HEK293 (cell line): ENCODE results near the gene ACSS1.

ENCODE experiments used
- CTCF ChIP-seq: fragments of 450-650 bp; formaldehyde crosslinking; IDR thresholded peaks from 2 replicates; pipeline ENCODE4 v1.5.1; 2016; ENCODE audit warnings: missing biosample characterization, missing genetic modification characterization
- IKZF3 ChIP-seq: fragments of 450-650 bp; IDR thresholded peaks from 2 replicates; pipeline ENCODE4 v1.5.0; 2018; ENCODE audit warnings: missing biosample characterization, mild to moderate bottlenecking, missing genetic modification characterization, moderate library complexity
- KLF9 ChIP-seq: fragments of 450-650 bp; formaldehyde crosslinking; IDR thresholded peaks from 2 replicates; pipeline ENCODE4 v1.5.1; 2016; ENCODE audit warnings: missing biosample characterization, missing genetic modification characterization, low read depth
- ZNF211 ChIP-seq: fragments of 450-650 bp; formaldehyde crosslinking; IDR thresholded peaks from 2 replicates; pipeline ENCODE4 v1.5.1; 2016; ENCODE audit warnings: low read depth, missing biosample characterization, missing genetic modification characterization
- ZNF324 ChIP-seq: fragments of 450-650 bp; formaldehyde crosslinking; IDR thresholded peaks from 2 replicates; pipeline ENCODE4 v1.5.1; 2016; ENCODE audit warnings: missing biosample characterization, missing genetic modification characterization
- ZNF549 ChIP-seq: fragments of 450-650 bp; IDR thresholded peaks from 2 replicates; pipeline ENCODE4 v1.5.1; 2018; ENCODE audit warnings: missing biosample characterization, missing genetic modification characterization, mild to moderate bottlenecking, inconsistent platforms, moderate library complexity
- ZNF600 ChIP-seq: fragments of 450-650 bp; formaldehyde crosslinking; IDR thresholded peaks from 2 replicates; pipeline ENCODE4 v1.5.1; 2016; ENCODE audit warnings: missing biosample characterization, missing genetic modification characterization
- ZNF629 ChIP-seq: fragments of 450-650 bp; formaldehyde crosslinking; IDR thresholded peaks from 2 replicates; pipeline ENCODE4 v1.5.1; 2017; ENCODE audit warnings: missing biosample characterization, missing genetic modification characterization
- ZNF76 ChIP-seq: fragments of 450-650 bp; formaldehyde crosslinking; IDR thresholded peaks from 2 replicates; pipeline ENCODE4; 2016; ENCODE audit warnings: low read depth, missing biosample characterization, missing genetic modification characterization, borderline replicate concordance
- ZNF777 ChIP-seq: fragments of 450-650 bp; formaldehyde crosslinking; IDR thresholded peaks from 2 replicates; pipeline ENCODE4 v1.5.1; 2017; ENCODE audit warnings: missing biosample characterization, missing genetic modification characterization, borderline replicate concordance
- ZNF792 ChIP-seq: fragments of 450-650 bp; formaldehyde crosslinking; IDR thresholded peaks from 2 replicates; pipeline ENCODE4 v1.5.1; 2016; ENCODE audit warnings: missing biosample characterization, missing genetic modification characterization
- ZSCAN5A ChIP-seq: fragments of 450-650 bp; formaldehyde crosslinking; IDR thresholded peaks from 2 replicates; pipeline ENCODE4 v1.5.1; 2016; ENCODE audit warnings: missing biosample characterization, missing genetic modification characterization

GRCh38 chr20:24965065-24965919 lies 92.6 kb downstream of the ACSS1 start:
- TF ChIP-seq CTCF (tag by site-specific recombination) (no peak), ZNF324 (tag by site-specific recombination) (no peak), ZNF792 (no peak), ZNF76 (tag by site-specific recombination) (no peak), ZSCAN5A (tag by site-specific recombination) (no peak), ZNF600 (tag by site-specific recombination) (no peak), IKZF3 (tag by site-specific recombination) (no peak), KLF9 (tag by site-specific recombination) (no peak), ZNF211 (tag by site-specific recombination) (no peak), ZNF777 (tag by site-specific recombination) (no peak), ZNF549 (no peak), ZNF629 (no peak)
